T47D (cell line): ENCODE data around the gene NALF2.

Experiments used
- DNase-seq, 2 experiments: peaks; one replicate each; pipeline versions ENCODE4 v3.0.0 to v3.0.0-alpha.2; 2011 to 2012; ENCODE audit warnings: low read depth in 1 of 2, low spot score in 1 of 2
- JUND ChIP-seq: IDR thresholded peaks from 2 replicates; pipeline ENCODE4 v1.6.1; 2012; ENCODE audit warnings: low read depth
- in situ Hi-C: cut with HindIII; loops from 2 replicates; pipeline ENCODE4 v1.10.0; 2016; ENCODE audit warnings: low sequenced_read_pairs, low pct_unique_long_range_greater_than_20kb

Gene NALF2

DNA sequence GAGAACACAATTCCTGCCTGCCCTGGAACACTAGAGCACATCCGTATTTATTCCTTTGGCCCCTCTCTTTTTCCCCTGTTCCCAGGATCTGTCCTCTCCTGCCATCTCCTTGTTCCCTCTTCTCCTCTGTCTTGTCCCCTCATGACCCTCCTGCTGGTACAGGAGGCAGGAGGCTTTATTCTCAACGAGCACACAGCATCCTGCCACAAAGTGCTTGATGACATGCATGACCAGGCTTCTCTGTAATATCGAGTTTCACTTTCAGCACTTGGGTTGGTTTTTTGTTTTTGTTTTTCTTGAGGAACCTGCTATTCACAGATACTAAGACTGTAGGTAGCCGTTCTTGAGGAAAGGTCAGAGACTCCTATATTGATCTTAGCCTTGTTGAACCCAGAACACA is 35.3 kb downstream of the NALF2 start:
- no peak for TF ChIP-seq JUND
- DNase-seq, result no peak
- in situ Hi-C loops, result no loop called here

DNA sequence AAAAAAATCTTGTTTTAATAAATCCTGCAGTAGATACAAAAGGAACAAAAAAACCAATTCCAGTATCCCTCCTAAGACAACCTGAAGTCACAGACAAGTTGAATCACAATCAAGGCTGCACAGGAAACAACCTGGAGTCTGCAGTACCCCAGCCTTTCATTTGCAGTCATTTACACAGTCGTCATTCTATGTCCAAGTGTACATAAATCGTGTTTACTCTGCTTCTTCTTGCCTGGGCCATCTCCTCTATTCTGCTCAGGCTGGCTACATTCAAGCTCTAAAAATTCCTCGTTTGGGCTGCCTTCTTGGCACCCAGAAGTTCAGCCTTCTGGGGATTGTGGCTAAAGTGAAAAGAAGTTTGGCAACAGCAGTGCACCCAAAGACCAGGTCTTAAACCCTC is 37.8 kb downstream of the NALF2 start:
- DNase-seq, result no peak
- no peak for TF ChIP-seq JUND
- in situ Hi-C loops, result no loop called here

DNA sequence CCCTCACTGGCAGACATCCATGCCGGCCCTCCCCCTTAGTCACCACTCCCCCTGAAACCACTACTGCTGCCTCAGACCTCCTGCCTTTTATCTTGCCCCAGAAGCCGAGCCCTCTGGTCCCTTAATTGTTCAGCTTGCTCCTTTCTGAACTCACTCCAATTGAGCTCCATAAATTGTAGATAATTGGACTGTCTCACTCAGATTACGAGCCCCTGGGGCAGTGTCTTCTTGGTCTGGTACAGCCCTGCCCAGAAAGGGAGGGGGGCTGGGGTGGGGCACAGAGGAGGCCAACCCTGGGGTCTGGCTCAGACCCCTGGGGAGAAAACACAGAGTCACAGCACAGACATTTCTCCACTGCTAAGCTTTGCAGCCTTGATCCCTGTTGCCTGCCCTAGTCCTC is 39.4 kb downstream of the NALF2 start:
- DNase-seq, result no peak
- no peak for TF ChIP-seq JUND
- in situ Hi-C loops, result no loop called here

DNA sequence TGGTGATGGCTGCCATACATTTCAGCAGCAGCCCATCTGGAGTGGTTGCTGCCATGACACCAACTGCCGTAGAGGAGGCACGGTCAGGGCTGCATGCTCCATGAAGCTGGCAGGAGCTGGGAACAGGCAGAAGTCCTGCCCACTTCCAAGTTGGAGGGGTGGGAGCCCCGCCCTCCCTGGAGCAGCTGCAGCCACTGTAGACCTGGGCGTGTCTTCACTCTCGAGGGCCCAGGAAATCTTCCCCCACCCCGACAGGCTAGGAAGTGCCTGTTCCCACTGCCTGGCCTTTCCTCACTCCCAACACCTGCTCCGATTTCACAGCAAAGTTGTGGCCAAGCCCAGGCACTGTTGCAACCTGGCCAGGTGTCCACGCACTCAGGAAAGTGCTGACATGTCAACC is 42.3 kb downstream of the NALF2 start:
- in situ Hi-C loops, result no loop called here
- DNase-seq, result no peak
- TF ChIP-seq JUND, result no peak

DNA sequence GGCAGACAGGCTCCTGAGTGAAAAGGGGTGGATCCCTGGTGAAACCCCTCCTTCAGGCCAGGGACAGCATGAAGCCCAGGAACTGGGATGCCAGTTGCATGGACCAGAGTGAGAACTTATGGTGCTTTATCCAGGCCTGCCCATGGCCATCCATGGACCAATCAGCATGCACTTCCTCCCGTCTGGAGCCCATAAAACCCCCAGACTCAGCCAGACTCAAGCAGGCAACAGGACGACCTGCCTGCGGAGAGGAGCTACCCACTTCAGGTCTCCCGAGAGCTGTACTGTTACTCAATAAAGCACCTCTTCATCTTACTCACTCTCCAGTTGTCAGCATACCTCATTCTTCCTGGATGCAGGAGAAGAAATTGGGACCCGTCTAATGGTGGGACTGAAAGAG is 42.9 kb downstream of the NALF2 start:
- in situ Hi-C loops, result no loop called here
- DNase-seq, result no peak
- TF ChIP-seq JUND, result no peak

DNA sequence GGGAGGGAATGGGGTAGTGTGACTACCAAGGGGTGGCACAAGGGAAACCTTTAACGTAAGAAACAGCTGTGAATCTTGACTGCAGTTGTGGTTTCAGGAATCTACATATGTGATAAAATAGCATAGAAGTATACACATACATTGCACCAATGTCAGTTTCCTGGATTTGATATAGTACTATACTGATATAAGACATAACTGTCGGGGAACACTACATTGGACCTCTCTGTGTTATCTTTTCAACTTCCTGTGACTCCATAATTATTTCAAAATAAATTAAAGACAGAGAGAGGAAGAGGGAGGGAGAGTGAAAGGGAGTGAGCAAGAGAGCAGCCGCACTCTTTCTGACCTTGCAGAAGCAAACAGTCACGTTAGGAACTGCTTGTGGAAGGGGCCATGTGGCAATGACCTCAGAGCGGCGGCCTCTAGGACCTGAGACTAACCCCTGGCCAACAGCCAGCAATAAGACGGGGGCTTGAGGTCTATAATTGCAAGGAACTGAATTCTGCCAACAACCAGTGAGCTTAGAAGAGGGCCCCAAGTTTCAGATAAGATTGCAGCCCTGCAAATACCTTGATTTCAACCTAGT is 47.4 kb downstream of the NALF2 start:
- no peak for TF ChIP-seq JUND
- in situ Hi-C loops, result no loop called here
- DNase-seq, result no peak

DNA sequence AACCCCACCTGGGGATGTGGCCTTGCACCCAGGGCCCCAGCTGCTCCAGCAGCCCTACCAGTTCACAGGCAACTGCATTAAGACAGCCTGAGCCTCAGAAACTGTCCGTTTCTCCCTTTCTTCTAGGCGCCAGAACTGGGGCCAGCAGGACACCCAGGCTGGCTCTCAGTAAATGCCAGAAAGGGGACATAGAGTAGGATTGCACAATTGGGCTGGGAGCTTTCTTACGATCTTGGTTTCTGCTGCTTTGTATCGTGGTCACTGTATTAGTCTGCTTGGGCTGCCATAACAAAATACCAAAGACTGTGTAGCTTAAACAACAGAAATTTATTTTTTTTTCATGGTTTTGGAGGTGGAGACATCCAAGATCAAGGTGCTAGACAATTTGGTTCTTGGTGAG is 48.4 kb downstream of the NALF2 start:
- TF ChIP-seq JUND, result no peak
- no peak for DNase-seq
- in situ Hi-C loops, result no loop called here
